CD1c-positive myeloid dendritic cell (primary cell): ENCODE measurements around the gene ARHGAP26.
A peak's percentile ranks its signal among the peaks of the same experiment; 100 is the strongest.
"Not testable (repeated sequence)": the region's sequence is repeated elsewhere in the genome, so short reads cannot be mapped to it uniquely, and the experiment has no call there.

ENCODE experiments used
- DNase-seq: peaks from one replicate; pipeline ENCODE4 v3.0.0-alpha.2; 2016; ENCODE audit errors: extremely low spot score

The ARHGAP26 gene

GRCh38 chr5:143083006-143083405 lies 312.8 kb downstream of the ARHGAP26 start:
- DNase-seq, result no peak

- no peak for DNase-seq
Observed at GRCh38 chr5:143084407-143084806, 314.2 kb downstream of the ARHGAP26 start.

- no peak for DNase-seq
Observed at GRCh38 chr5:143085319-143085917, 315.2 kb downstream of the ARHGAP26 start.

GRCh38 chr5:143086546-143086907 lies 316.4 kb downstream of the ARHGAP26 start:
- DNase-seq, result no peak

GRCh38 chr5:143086908-143087637 lies 316.9 kb downstream of the ARHGAP26 start:
- no peak for DNase-seq

- DNase-seq, result not testable (repeated sequence)
Observed at GRCh38 chr5:143088702-143089101, 318.5 kb downstream of the ARHGAP26 start.

- not testable (repeated sequence) for DNase-seq
Observed at GRCh38 chr5:143090044-143090443, 319.9 kb downstream of the ARHGAP26 start.

GRCh38 chr5:143092711-143093451 lies 322.7 kb downstream of the ARHGAP26 start:
- DNase-seq, result not testable (repeated sequence)

- DNase-seq, result no peak
Observed at GRCh38 chr5:143093452-143094086, 323.4 kb downstream of the ARHGAP26 start.

- DNase-seq, result no peak
Observed at GRCh38 chr5:143094087-143094521, 323.9 kb downstream of the ARHGAP26 start.

GRCh38 chr5:143094608-143095007 lies 324.4 kb downstream of the ARHGAP26 start:
- DNase-seq, result not testable (repeated sequence)

GRCh38 chr5:143101121-143101520 lies 330.9 kb downstream of the ARHGAP26 start:
- DNase-seq, result no peak

- peak; percentile 11 for DNase-seq
Observed at GRCh38 chr5:143101725-143102386, 331.7 kb downstream of the ARHGAP26 start.

GRCh38 chr5:143102411-143102810 lies 332.2 kb downstream of the ARHGAP26 start:
- no peak for DNase-seq

- DNase-seq, result no peak
Observed at GRCh38 chr5:143105216-143105905, 335.2 kb downstream of the ARHGAP26 start.

GRCh38 chr5:143106174-143106573 lies 336.0 kb downstream of the ARHGAP26 start:
- no peak for DNase-seq

GRCh38 chr5:143108498-143109128 lies 338.4 kb downstream of the ARHGAP26 start:
- DNase-seq, result no peak

GRCh38 chr5:143110591-143110990 lies 340.4 kb downstream of the ARHGAP26 start:
- DNase-seq, result no peak

- no peak for DNase-seq
Observed at GRCh38 chr5:143111799-143112198, 341.6 kb downstream of the ARHGAP26 start.

- DNase-seq, result peak; percentile 35
Observed at GRCh38 chr5:143113461-143113860, 343.3 kb downstream of the ARHGAP26 start.

- DNase-seq, result no peak
Observed at GRCh38 chr5:143114481-143114880, 344.3 kb downstream of the ARHGAP26 start.
